GM18907 (cell line): ENCODE measurements around the gene SLX4IP.
"Not testable (repeated sequence)": the region's sequence is repeated elsewhere in the genome, so short reads cannot be mapped to it uniquely, and the experiment has no call there.

Experiments
- ATAC-seq: cut with Tn5 transposase; IDR thresholded peaks from one replicate; pipeline ENCODE4 v1.9.1; 2021; ENCODE audit warnings: mild to moderate bottlenecking, moderate library complexity; ENCODE audit not compliant: unreplicated experiment

SLX4IP gene

GRCh38 chr20:10434832-10435812, at the start of gene SLX4IP:
TSS of gene SLX4IP (plus strand) at chr20:10435305. CDS start at chr20:10458205, 22,900 bp downstream.
- ATAC-seq, result peak; percentile 65

DNA sequence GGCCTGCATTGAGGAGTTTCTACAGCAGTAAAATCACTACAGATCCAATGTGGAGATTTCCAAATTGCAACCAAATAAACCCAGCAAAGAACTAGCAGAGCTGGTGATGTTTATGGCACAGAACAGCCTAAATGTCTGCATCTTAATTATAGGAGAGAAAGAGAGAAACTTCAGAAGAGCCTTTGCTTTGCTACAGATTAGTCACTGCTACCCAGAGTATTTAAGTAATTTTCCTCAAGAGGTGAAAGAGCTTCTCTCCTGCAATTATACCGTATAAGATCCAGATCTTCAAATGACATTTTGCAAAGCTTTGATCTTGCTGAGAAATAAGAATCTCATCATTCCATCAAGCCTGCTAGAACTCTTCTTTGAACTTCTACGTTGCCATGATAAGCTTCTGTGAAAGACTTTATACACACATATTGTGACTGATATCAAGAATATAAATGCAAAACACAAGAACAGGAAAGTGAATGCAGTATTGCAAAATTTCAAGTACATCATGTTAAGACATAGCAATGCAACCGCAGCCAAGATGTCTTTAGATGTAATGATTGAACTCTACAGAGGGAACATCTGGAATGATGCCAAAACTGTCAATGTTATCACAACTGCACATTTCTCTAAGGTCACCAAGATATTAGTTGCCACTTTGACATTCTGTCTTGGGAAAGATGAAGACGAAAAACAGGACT, 49.1 kb upstream of the SLX4IP start:
- ATAC-seq, result no peak

GRCh38 chr20:10387686-10388085, 47.4 kb upstream of the SLX4IP start:
- no peak for ATAC-seq

DNA sequence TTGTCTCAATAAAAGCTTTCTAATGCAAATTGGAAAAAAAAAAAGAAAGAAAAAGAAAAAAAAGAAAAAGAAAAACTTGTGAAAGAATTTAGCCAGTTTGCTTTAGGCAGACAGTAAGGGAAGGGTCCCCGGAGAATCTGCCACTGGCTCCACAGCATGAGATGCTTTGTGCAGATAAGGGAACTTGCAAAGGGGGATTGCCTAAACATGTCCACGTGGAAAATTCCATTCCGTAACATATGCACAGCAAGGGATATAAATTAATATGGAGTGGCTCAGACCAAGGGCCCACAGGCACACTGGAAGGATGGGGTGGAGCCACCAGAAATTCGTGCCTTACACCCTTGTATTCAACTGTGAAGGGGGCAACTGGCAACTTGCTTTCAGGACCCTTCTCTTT, 46.5 kb upstream of the SLX4IP start:
- ATAC-seq, result no peak

DNA sequence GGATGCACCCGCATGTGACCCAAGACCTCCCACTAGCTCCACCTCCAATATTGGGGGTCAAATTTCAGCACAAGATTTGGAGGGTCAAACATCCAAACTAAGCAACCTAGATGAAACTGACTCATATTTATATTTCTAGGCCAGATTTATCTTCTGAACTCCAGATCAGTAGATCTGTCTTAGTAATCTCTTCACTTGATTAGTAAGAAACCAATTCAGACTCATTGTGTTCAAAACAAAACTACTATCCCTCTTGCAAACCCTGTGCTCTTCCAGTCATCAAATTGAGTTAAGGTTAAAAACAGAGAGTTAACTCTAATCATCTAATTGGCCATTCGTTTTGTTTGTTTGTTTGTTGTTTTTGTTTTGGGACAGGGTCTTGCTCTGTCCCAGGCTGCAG, 44.4 kb upstream of the SLX4IP start:
- ATAC-seq, result no peak

GRCh38 chr20:10394752-10395151, 40.4 kb upstream of the SLX4IP start:
- ATAC-seq, result not testable (repeated sequence)

GRCh38 chr20:10398834-10399369, 36.2 kb upstream of the SLX4IP start:
- ATAC-seq, result no peak

GRCh38 chr20:10402938-10403608, 32.0 kb upstream of the SLX4IP start:
- ATAC-seq, result no peak

DNA sequence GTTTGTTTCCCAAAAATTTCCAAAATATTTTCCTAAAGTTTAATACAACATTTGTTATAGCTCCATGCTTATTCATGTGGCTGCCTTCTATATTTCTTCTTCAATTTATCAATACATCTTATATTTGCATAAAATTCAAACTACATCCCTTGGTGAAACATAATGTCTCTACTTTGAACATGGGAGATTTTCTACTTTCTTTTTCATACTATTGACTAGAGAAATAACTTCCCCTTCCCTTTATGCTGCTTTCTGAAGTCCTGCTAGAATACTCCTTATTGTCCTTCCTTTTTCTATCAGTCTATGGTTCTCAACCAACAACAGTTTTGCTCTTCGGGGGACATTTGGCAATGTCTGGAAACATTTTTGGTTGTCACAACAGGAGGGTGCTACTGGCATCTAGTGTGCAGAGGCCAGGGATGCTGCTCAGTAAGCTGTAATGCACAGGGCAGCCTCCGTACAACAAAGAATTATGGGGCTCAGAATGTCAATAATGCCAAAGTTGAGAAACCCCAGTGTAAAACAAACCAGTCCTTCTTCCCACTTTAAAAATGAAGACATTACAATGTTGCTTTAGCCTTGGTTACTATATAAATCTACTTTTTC, 31.0 kb upstream of the SLX4IP start:
- ATAC-seq, result peak; percentile 55

DNA sequence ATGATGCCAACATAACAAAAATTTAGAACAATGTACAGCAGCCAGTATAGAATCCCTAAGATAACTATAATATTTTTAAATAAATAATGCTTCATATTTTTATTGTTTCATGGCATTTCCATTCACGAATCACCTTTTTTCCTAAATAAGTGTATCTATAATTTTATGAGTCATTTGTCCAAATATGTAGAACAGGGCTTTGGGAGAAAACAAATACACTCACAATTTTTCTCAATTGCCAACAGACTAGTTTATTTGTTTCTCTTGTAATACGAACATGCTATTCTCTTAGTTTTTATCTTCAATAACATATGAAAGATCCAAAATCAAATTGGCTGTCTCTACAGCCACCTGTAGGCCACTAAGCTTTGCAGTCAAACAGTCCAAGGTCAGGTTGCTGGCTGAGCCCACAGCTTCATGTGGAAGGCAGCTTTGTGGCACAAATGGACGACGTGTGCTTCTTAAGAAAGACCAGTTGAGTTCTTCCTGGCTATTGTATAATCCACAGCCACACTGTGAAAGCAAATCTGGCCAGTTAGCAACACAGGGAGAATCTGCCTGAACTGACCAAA, 30.1 kb upstream of the SLX4IP start:
- ATAC-seq, result no peak

GRCh38 chr20:10408108-10408813, 26.8 kb upstream of the SLX4IP start:
- ATAC-seq, result no peak

GRCh38 chr20:10411673-10412072, 23.4 kb upstream of the SLX4IP start:
- ATAC-seq, result no peak

DNA sequence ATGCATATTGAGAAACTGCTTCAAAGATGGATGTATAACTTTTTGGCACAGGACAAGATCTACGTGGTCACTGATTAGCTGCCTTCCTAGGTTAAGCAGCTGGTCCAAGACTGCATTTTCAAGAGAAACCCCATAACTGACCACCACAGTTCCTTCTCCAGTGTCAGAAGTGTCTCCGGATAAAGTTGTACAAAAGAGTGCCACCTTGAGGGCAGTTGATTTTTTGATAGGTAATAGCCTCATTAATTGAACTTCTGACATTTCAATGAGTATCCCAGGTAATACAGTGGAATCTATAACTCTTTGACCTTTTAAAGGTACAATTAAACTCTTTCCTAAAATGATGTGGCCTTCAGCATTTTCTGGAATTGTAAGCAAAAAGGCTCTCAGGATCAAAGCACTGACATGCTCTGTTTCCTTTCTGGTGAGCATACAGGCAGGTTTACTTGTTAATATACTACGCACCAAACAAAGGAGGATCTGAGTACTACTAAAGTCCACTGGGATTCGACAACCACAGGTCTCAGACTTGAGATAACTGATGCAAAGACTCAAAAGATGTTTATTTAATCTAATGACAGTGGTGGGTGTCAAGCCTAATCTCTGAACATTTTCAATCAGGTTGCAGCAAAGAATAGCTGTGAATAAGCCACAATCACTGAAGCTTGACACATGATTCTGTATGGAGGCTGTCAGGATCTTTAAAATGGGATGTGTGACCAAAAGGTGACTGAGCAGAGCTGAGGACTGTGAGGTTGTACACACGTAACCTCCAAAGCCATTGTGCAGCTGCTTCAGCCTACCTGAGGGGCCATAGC, 22.3 kb upstream of the SLX4IP start:
- ATAC-seq, result peak; percentile 86

DNA sequence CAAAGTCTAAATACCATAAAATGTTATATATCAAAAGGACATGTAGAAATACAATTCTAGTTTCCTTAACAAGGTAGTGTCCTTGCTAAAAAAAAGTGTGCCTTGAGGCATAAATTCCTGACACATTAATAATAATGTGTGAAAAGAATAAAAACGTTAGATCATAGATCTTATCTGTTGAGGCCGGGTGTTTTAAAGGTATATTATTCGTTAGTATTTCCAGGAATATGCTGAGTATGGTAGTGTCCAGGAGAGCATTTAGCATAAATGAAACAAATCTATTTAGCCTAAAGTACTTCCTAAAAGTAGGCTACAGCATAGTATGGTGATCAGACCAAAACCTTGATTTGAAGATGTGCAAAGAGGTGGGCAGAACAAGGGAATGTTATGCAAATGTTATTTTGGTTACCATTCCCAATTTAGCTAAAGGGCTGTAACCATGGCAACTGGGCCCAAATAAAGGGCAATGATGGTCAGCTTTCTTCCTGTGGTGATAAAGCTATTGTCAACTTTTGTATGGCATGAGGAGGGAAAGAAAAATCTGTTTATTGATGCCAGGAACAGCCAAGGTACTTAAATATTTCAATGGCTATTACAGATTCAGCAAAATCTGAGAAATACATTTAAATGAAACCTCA, 20.0 kb upstream of the SLX4IP start:
- no peak for ATAC-seq

GRCh38 chr20:10417218-10417617, 17.9 kb upstream of the SLX4IP start:
- not testable (repeated sequence) for ATAC-seq

DNA sequence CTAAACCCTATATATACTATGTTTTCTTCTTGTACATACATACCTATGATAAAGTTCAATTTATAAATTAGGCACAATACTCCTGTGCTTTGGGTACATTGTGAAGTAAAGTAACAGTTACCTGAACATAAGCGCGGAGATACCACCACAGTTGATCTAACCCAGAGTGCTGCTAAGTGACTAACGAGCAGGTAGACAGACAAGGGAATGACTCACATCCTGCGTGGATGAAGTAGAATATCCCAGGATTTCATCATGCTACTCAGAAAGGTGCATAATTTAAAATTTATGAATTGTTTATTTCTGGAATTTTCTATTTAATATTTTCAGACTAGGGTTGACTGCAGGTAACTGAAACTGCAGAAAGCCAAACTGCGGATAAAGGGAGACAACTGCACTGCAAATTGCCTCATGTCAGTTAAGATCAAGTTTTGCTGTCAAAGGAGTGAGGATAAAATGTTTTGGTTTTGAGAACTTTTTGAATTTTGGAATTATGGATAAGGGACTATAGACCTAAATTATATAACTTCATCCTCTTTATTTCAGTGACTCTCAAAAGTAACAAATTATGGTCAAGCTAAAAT, 15.5 kb upstream of the SLX4IP start:
- ATAC-seq, result no peak

GRCh38 chr20:10423735-10424134, 11.4 kb upstream of the SLX4IP start:
- peak; percentile 91 for ATAC-seq

DNA sequence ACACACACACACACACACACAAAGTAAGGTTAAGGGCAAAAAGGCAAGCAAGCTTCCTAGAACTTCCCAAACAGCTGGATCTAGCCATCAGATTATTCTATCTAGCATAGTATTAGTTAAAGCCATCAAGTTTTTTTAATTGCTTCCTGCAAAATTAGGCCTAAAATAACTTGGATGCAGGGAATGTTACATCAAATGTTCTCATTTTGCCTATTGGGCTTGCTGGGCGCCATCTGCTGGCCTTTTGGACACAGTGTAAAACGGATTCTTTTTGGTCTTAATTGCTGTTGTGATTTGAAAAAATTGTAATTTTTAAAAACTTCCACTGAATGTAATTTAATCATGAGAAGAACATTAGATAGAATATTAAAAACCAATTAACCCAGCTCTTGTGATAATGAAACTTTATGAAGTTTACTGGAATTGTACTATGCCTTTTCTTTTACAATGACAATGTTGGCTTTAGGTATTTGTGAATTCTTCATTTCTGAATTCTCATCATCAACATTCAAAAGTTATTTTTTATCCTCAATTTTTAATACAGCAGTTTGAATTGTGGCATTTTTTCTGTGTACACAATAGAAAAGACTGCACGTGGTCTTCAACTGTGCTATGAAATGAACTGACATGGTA, 7.9 kb upstream of the SLX4IP start:
- no peak for ATAC-seq
